HG02981 (cell line): ENCODE data around the gene RXFP3.
"Not testable (repeated sequence)": the region's sequence is repeated elsewhere in the genome, so short reads cannot be mapped to it uniquely, and the experiment has no call there.

Experiments
- ATAC-seq: cut with Tn5 transposase; IDR thresholded peaks from one replicate; pipeline ENCODE4 v1.9.1; 2021; ENCODE audit warnings: mild to moderate bottlenecking, moderate library complexity; ENCODE audit not compliant: unreplicated experiment

The RXFP3 gene, protein sequence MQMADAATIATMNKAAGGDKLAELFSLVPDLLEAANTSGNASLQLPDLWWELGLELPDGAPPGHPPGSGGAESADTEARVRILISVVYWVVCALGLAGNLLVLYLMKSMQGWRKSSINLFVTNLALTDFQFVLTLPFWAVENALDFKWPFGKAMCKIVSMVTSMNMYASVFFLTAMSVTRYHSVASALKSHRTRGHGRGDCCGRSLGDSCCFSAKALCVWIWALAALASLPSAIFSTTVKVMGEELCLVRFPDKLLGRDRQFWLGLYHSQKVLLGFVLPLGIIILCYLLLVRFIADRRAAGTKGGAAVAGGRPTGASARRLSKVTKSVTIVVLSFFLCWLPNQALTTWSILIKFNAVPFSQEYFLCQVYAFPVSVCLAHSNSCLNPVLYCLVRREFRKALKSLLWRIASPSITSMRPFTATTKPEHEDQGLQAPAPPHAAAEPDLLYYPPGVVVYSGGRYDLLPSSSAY

DNA sequence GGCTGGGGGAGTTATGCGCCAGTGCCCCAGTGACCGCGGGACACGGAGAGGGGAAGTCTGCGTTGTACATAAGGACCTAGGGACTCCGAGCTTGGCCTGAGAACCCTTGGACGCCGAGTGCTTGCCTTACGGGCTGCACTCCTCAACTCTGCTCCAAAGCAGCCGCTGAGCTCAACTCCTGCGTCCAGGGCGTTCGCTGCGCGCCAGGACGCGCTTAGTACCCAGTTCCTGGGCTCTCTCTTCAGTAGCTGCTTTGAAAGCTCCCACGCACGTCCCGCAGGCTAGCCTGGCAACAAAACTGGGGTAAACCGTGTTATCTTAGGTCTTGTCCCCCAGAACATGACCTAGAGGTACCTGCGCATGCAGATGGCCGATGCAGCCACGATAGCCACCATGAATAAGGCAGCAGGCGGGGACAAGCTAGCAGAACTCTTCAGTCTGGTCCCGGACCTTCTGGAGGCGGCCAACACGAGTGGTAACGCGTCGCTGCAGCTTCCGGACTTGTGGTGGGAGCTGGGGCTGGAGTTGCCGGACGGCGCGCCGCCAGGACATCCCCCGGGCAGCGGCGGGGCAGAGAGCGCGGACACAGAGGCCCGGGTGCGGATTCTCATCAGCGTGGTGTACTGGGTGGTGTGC, at the start of gene RXFP3:
Gene RXFP3, plus strand, starts transcription at position 6 of the 636 bp plus-strand sequence. Its CDS starts 355 bp downstream, at position 361.
- ATAC-seq, result no peak

DNA sequence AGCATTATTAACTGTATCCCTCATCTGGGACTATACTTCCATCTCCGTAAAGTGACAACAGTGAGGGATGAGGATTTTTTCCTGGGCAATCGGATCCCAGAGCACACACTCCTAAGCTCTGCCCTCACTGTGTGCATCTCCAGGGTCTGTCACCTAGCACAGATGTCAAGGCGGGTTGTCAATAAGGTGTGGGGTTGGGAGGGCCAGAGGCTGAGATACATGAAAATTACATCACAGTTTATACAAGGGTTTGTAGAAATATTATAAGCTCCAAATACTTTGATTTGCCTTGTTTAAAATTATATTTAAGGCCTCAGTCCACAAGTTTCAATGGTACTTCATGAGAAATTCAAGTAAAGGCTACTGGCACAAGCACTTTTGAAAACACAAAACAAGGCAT, 48.9 kb upstream of the RXFP3 start:
- no peak for ATAC-seq

DNA sequence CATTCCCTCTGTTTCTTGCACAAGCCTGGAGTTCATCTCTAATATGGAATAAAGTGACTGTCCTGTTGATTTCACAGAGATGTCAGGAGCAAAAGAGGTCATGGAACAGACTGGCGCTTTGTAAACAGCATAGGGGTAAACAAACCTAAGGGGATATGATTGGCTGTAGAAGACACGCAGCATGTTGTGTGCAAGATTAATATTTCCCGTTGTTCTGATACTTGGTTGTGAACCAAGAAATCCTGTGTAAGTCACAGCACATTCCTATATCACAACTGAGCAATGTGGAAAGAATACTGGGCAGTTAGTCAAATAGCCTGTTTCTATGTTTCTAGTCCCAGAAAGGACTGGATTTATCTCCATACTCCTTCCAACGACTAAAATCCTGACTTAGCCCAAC, 47.6 kb upstream of the RXFP3 start:
- ATAC-seq, result no peak

DNA sequence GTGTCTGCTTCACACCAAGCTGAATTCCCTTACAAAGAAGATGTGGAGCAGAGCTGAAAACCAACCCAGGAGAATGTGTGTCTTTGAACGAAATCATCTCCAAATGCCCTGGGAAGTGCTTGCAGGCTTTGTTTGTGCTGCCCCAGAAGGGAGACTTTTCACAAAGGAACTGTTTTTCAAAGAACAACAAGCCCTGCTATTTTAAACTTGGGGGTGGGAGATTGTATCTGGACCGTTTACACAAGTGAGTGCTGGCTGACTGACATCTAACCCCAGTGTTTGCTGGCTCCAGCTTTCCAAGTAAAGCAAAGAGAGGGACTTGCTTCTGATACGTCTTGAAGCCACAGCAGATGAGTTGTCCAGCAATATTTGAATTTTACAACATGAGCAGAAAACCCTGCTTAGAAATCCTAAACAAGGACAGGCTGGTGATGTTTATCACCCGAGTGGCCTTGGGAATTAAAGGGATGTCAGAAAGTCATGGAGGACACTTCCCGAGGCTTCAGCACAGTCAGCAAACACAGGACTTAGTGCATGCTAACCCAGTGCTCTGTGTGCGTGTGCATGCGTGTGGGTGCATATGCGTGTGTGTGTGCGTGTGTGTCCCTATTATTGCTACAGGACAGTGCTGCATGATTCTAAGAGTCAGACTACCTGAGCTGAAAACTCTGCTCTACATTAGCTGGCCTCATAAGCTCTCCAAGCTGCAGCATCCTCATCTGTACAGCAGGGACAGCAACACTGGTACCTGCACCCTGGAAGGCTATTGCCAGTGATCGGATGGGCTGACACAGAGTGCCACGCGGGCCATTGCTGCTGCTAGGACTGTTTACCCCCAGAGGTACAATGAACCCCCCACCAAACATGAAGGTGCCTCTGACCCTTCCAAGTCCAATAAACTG, 45.8 kb upstream of the RXFP3 start:
- ATAC-seq, result no peak

DNA sequence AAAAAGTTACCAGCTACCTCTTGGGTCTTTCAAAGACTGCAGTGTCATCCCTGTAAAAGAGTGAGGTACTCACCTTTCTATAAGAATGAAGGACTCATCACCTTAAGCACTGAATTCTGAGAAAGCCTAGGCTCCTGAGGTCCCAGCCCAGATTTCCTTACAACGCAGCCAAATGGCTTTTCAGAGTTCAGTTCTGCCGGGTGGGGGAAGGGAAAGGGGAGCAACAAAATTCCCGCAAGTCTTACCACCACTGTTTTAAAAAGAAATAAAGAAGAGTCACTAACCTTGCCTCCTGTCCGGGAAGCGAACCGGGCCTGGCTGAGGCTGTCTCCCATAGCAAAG, 44.8 kb upstream of the RXFP3 start:
- ATAC-seq, result no peak

DNA sequence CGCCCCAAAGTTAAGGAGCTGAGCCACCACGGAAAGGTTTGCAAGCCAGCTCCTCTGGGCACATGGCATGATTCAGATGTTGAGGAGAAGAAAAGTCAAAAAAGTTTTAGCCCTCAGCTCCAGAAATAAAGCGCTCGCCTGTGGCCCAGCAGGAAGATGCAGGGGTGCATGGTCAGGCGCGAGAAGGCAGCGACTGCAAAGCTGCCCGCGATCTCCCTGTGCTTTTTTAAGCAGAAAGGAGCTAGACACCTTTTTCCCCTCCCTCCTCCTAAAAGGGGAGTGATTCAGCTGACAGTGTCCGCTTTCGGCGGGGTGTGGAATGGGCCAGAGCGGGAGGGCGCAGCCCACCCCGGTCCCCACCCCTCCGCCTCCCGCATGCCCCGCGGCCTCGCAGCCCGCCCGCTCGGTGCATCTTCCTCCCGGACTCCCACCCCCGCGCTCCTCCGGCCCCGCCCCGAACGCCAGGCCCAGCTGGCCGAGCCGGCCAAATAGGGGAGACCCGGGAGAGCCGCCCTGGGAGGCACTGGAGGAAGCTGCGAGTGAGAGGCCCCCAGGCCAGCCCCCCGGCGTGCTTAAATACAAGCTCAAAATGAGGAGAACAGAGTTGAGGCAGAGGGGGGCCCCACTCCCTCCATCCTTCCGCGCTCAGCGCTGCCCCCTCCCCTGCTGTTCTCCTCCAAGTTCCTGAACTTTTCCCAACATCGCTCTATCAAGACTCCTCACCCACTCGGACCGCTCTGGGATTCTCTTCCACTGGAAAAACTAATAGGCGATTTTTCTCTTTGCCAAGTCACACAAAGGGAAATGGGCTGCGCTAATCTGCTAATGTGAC, 44.2 kb upstream of the RXFP3 start, which contains the start of gene ADAMTS12:
Gene ADAMTS12, minus strand, starts transcription at position 203 of the 832 bp plus-strand sequence. Its CDS starts 134 bp downstream, at position 69.
- no peak for ATAC-seq

DNA sequence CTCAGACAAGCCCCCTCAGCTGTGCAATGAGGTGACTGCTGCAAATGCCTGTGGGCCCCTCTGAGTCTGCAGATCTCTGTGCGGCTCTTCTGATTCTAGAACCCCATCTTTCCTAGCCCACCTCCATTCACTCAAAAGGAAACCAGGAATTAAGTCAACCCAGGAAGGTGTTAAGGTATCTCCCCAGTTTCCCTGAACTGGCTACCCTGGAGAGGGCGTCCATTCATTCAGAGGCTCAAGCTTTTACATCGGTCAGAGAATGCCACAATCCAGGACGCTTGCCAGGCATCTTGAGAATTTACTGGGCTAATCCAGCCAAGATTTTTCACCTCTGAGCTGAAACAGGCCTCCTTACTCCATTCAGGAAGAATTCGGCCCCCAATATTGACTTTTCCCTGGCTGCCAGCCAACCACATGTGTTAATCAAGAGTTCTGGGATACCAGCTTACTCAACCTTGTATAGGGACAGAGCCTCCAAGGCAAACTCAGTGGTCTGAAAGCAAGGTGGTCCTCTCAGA, 43.5 kb upstream of the RXFP3 start:
- ATAC-seq, result no peak

DNA sequence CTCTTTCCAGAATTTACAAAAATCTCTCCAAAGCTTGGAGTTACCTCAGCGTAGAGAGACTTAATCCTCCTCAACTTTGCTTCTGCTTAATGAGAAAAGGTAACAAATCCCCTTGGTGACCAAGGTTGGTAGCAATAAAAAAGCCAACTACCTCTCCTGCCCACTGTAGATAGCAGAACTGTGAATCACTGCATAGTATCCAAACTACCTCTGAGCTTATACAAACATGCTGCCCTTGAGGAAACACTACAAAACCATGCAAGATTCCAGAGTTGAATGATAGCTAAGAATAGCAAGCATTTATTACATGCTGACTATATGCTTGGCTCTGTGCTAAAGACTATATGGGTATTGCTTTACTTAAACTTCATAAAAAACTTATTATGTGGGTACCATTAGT, 41.6 kb upstream of the RXFP3 start:
- no peak for ATAC-seq

DNA sequence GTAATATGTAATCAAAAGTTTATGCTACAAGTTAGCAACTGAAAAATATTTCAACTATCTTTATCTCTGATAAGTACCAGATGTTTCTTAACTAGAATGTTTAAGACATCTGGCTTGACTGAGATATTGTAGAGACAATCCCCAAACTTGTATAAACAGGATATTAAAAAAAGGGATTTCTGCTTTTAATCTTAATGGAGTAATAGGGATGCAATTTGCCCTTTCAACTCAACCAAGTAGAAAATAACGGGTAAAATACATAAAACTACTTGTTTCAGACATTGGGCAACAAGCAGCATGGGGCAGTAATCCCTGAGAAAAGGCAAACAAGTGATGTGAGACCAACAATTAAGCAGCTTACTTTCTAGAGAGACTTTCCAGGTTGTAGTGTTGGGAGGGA, 35.0 kb upstream of the RXFP3 start:
- no peak for ATAC-seq

DNA sequence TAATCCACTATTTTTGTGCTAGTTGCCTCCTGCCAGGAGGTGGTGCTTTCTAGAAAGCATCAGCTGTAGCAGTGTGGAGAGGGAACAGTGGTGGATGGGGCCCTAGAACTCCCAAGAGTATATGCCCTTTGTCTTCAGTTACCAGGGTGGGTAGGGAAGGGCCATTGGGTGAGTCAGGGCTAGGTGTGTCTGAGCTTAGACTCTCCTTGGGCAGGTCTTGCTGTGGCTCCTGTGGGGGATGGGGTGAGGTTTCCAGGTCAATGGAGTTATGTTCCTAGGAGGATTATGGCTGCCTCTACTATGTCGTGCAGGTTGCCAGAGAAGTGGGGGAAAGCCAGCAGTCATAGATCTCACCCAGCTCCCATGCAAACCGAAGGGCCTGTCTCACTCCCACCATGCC, 33.1 kb upstream of the RXFP3 start:
- ATAC-seq, result no peak

DNA sequence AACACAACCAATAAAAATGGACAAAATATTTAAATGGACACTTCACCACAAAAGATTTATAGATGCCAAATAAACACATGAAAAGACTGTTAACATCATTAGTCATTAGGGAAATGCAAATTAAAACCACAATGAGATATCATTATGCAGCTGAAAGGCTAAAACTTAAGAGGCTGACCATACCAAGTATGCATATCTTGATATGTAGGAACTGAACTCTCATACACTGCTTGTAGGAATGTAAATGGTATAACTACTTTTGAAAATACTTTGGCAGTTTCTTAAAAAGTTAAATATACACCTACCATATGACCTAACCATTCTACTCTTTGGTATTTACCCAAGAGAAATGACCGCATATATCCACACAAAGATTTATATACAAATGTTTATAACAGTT, 30.8 kb upstream of the RXFP3 start:
- no peak for ATAC-seq

DNA sequence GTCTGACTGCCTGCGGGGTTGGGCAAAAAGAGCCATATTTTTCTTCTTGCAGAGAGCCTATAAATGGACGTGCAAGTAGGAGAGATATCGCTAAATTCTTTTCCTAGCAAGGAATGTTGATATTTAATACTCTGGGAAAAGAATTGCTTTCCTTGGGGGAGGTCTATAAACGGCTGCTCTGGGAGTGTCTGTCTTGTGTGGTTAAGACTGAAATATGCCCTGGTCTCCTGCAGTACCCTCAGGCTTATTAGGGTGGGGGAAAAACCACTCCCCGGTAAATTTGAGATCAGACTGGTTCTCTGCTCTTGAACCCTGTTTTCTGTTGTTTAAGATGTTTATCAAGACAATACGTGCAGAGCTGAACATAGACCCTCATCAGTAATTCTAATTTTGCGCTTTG, 29.9 kb upstream of the RXFP3 start:
- ATAC-seq, result not testable (repeated sequence)

DNA sequence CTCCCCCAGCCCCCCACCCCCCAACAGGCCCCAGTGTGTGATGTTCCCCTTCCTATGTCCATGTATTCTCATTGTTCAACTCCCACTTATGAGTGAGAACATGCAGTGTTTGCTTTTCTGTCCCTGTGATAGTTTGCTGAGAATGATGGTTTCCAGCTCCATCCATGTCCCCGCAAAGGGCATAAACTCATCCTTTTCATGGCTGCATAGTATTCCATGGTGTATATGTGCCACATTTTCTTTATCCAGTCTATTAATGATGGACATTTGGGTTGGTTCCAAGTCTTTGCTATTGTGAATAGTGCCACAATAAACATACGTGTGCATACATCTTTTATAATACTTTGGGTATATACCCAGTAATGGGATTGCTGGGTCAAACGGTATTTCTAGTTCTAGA, 21.3 kb upstream of the RXFP3 start:
- not testable (repeated sequence) for ATAC-seq

DNA sequence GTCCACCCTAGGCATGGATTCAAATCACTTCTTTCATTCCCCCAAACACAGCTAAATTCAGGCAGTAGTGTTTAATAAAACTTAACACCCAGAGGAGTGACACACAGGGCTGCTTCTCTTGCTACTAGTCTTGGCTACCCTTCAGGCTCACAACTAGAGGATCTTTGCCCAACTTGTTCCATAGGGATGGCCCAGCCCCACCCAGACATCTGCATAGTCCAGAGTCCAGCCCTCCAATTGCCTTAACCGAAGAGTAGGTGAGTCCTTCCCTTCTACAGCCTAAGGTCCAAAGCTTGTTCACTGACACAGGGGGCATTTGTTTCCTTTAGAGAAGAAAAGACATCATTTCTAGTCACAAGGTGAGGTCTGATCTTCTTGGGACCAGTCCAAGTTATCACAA, 15.2 kb upstream of the RXFP3 start:
- ATAC-seq, result no peak

DNA sequence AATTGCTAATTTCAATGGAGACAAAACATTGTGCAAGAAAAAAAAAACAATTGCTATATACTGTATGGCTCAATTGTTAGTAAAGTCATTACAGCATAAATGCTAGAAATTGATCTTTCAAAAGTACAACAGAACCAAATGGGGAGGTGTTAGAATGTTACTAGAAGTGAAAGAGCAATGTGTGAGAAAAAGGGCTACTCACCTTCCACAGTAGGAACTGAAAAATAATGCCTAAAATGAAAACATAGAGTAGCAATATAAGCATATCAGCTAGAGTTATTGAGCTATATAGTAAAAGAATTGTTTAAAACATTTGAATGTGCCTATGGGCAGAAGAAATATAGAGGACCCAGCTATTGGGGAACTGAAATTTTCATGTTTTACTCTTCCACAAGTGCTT, 10.9 kb upstream of the RXFP3 start:
- ATAC-seq, result no peak

DNA sequence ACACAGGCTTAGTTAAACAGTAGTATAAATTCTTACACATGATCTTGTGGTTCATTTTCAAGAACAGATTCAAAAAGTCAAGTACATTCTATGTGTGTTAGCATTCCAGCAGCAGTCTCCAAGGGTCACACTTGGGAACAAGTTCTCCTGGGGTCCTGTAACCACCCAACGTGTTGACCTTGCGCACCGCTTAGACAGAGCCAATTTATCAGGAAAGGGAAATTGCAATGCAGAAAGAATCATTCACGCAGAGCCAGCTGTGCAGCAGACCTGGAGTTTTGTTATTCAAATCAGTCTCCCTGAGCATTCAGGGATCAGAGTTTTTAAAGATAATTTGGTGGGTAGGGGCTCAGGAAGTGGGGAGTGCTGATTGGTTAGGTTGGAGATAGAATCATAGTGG, 8.5 kb upstream of the RXFP3 start:
- no peak for ATAC-seq

DNA sequence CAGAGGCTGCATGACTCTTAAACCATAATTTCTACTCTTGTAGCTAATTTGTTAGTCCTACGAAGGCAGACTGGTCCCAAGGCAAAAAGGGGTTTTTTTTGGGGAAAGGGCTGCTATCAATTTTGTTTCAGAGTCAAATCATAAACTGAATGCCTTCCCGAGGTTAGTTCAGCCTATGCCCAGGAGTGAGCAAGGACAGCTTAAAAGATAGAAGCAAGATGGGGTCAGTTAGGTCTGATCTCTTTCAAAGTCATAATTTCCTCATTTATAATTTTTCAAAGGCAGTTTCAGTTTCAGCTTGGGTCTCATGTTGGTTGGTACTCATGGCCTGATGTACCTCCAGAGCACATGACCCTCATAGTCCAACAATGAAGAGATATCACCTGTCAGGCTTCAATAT, 7.9 kb upstream of the RXFP3 start:
- ATAC-seq, result no peak

DNA sequence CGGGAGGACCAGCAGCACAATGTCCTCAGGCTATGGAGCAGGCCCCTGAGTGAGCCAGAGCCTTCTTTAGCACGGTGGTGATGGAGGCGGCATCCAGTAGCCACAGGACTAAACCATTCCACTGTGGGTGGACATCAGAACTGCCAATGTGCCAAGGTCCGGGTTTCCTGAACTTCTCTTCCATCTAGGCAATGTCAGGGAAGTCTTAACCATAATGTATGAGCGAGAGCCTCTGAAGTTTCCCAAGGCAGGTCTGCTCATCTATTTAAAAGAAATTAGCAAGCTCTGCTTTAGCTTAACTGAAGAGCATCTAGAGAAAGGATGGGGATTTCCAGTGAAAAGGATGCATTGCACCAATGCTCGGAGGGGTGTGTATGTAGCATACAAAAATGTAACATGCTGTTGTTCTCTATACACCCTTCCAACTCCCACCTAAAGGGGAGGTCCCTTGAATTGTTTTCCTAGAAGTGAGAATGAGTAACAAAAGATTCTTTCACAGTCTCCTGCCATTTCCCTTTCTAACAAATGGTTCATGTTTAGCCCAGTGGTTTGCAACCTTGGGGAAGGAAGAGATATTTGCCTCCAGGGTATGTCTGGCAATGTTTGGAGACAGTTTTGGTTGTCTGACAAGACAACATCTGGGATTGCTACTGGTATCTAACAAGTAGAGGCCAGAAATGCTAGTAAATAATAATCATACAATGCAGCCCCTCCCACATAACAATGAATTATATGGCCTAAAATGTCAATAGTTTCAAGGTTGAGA, 6.1 kb upstream of the RXFP3 start:
- no peak for ATAC-seq

DNA sequence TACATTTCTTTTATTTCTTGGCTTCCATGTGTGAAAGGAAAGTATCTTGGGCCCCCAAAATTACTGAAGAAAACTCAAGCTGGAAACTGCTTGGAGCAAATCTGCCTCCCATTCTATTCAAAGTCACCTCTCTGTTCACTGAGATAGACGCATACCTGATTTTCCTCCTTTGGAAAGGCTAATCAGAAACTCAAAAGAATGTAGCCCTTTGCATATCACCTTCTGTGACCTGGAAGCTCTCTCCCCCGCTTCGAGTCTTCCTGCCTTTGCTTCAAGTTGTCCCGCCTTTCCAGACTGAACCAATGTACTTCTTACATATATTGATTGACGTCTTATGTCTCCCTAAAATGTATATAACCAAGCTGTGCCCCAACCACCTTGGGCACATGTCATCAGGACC, 5.0 kb upstream of the RXFP3 start:
- no peak for ATAC-seq
